ENCODE measurements around the gene SLC22A5.

SLC22A5 gene

GRCh38 chr5:132369474-132370180 is at the start of gene SLC22A5:
Gene SLC22A5, plus strand, starts transcription at chr5:132369710. Its CDS starts 263 bp downstream, at chr5:132369973.
- no peak for TF ChIP-seq CTCF (IDR thresholded peaks at IDR 0.05; ENCODE audit: extremely low read depth, insufficient read depth, missing control alignments)
- in situ Hi-C loops (cut with MboI; ENCODE audit: low pct_unique_long_range_greater_than_20kb, low sequenced_read_pairs, unreplicated experiment): loop anchor here (25.0 kb wide), 1 partner anchor 307 kb away; the partner anchor contains the start of genes CSF2 and IL3
- peak; percentile 88 for DNase-seq (ENCODE audit: low spot score)

- in situ Hi-C loops (cut with MboI; ENCODE audit: low pct_unique_long_range_greater_than_20kb, low sequenced_read_pairs, unreplicated experiment): no loop called here
- no peak for TF ChIP-seq CTCF (IDR thresholded peaks at IDR 0.05; ENCODE audit: extremely low read depth, insufficient read depth, missing control alignments)
- DNase-seq (ENCODE audit: low spot score): no peak
Measured at GRCh38 chr5:132319975-132320374, 49.5 kb upstream of the SLC22A5 start.

GRCh38 chr5:132321109-132321721 is 48.3 kb upstream of the SLC22A5 start:
- DNase-seq (ENCODE audit: low spot score): no peak
- in situ Hi-C loops (cut with MboI; ENCODE audit: low pct_unique_long_range_greater_than_20kb, low sequenced_read_pairs, unreplicated experiment): no loop called here
- no peak for TF ChIP-seq CTCF (IDR thresholded peaks at IDR 0.05; ENCODE audit: extremely low read depth, insufficient read depth, missing control alignments)

- in situ Hi-C loops (cut with MboI; ENCODE audit: low pct_unique_long_range_greater_than_20kb, low sequenced_read_pairs, unreplicated experiment): no loop called here
- DNase-seq (ENCODE audit: low spot score): no peak
- TF ChIP-seq CTCF (IDR thresholded peaks at IDR 0.05; ENCODE audit: extremely low read depth, insufficient read depth, missing control alignments): no peak
Measured at GRCh38 chr5:132322266-132322665, 47.2 kb upstream of the SLC22A5 start.

- in situ Hi-C loops (cut with MboI; ENCODE audit: low pct_unique_long_range_greater_than_20kb, low sequenced_read_pairs, unreplicated experiment): no loop called here
- TF ChIP-seq CTCF (IDR thresholded peaks at IDR 0.05; ENCODE audit: extremely low read depth, insufficient read depth, missing control alignments): no peak
- no peak for DNase-seq (ENCODE audit: low spot score)
Measured at GRCh38 chr5:132323202-132323601, 46.3 kb upstream of the SLC22A5 start.

GRCh38 chr5:132325691-132326090 is 43.8 kb upstream of the SLC22A5 start:
- in situ Hi-C loops (cut with MboI; ENCODE audit: low pct_unique_long_range_greater_than_20kb, low sequenced_read_pairs, unreplicated experiment): no loop called here
- TF ChIP-seq CTCF (IDR thresholded peaks at IDR 0.05; ENCODE audit: extremely low read depth, insufficient read depth, missing control alignments): no peak
- DNase-seq (ENCODE audit: low spot score): no peak
